ENCODE data around the gene MRPL39. TPM values are rescaled to one million over a fixed set of nuclear protein-coding genes. Genes with fewer than 3 reads are reported as not detected.

The MRPL39 gene
- total RNA-seq, 4 donors from 2014 or later, result 10.3 to 55.1 (median 21.6) TPM

- no peak for DNase-seq
- H3K27me3 ChIP-seq, result no peaks in the 10 kb centered on the region
- H3K9me3 ChIP-seq, result no peaks in the 10 kb centered on the region
- no peaks in the 10 kb centered on the region for H3K4me1 ChIP-seq
- H3K36me3 ChIP-seq, result no peaks in the 10 kb centered on the region
- no peak overlapping the region for H3K4me3 ChIP-seq
- TF ChIP-seq, protein P1, sequence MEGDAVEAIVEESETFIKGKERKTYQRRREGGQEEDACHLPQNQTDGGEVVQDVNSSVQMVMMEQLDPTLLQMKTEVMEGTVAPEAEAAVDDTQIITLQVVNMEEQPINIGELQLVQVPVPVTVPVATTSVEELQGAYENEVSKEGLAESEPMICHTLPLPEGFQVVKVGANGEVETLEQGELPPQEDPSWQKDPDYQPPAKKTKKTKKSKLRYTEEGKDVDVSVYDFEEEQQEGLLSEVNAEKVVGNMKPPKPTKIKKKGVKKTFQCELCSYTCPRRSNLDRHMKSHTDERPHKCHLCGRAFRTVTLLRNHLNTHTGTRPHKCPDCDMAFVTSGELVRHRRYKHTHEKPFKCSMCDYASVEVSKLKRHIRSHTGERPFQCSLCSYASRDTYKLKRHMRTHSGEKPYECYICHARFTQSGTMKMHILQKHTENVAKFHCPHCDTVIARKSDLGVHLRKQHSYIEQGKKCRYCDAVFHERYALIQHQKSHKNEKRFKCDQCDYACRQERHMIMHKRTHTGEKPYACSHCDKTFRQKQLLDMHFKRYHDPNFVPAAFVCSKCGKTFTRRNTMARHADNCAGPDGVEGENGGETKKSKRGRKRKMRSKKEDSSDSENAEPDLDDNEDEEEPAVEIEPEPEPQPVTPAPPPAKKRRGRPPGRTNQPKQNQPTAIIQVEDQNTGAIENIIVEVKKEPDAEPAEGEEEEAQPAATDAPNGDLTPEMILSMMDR (IDR thresholded peaks at IDR 0.05), result no peak
- no peak overlapping the region for H3K27ac ChIP-seq
- intact Hi-C loops (cut with DNase I; ENCODE audit: low total_unique reads), result no loop called here
Observed at GRCh38 chr21:25579226-25580013, 27.9 kb downstream of the MRPL39 start.

- H3K4me3 ChIP-seq, result no peak overlapping the region
- no peak overlapping the region for H3K27ac ChIP-seq
- H3K4me1 ChIP-seq, result no peaks in the 10 kb centered on the region
- no peaks in the 10 kb centered on the region for H3K36me3 ChIP-seq
- intact Hi-C loops (cut with DNase I; ENCODE audit: low total_unique reads), result no loop called here
- no peaks in the 10 kb centered on the region for H3K9me3 ChIP-seq
- no peak for TF ChIP-seq POLR2A (IDR thresholded peaks at IDR 0.05)
- TF ChIP-seq, protein P1 (IDR thresholded peaks at IDR 0.05), result no peak
- no peak for DNase-seq
- no peaks in the 10 kb centered on the region for H3K27me3 ChIP-seq
Observed at GRCh38 chr21:25578056-25578961, 29.0 kb downstream of the MRPL39 start.

DNA sequence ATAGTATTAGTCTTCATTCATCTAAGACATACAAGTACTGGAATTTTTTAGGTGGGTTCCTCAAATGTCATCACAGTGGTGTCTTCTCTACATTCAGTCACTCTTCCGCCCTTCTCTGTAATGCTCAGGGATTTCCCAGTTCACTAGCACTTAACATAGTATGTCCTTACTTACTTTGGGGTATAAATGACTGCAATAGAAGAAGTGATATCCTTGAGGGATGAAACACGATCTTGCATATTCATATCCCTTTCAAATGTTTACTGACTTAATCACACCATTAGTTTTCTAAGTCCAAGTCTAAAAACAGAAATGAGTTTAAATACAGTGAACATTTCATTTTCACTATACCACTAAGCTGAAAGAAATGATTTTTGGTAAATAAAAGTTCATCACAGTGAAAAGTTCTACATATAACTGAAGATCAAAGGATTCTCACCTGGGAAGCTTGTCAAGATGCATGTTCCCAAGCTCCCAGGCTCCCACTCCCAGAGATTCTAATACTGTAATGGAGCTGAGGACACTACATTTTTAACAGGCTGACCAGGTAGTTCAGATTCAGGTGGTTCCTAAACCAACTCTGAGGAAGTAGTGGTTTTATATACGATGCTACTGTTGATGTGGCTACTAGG lies 29.7 kb downstream of the MRPL39 start:
- intact Hi-C loops (cut with DNase I; ENCODE audit: low total_unique reads), result no loop called here
- Histone ChIP-seq H3K27ac (no peak overlapping the region), H3K9me3 (no peaks in the 10 kb centered on the region), H3K4me3 (no peak overlapping the region), H3K4me1 (no peaks in the 10 kb centered on the region), H3K27me3 (no peaks in the 10 kb centered on the region), H3K36me3 (no peaks in the 10 kb centered on the region)
- no peak for DNase-seq
- TF ChIP-seq, protein P1 (IDR thresholded peaks at IDR 0.05), result no peak
- no peak for TF ChIP-seq POLR2A (IDR thresholded peaks at IDR 0.05)

DNA sequence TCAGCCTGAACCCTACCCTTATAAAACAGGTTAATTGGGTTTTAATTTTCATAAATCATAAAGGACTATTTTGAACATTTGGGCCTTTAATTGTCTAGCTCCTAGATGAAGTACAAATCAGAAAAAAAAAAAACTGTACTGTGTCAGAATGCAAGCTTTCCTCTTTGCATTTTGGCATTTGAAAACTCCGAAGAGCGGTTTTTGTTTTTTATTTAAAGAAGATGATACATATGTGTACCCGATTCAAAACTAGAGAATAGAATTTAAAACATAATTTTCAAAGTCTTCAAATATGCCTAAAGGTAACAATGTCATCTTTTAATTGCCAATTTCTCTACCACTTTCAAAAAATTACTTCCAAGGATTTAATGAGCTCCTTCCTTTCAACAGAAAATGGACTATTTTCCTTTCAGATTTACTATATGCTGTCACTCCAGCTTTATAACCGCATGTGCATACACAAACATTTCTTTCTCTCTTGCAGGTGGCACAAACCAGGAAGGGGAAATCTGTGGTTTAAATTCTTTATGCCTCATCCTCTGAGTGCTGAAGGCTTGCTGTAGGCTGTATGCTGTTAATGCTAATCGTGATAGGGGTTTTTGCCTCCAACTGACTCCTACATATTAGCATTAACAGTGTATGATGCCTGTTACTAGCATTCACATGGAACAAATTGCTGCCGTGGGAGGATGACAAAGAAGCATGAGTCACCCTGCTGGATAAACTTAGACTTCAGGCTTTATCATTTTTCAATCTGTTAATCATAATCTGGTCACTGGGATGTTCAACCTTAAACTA lies 33.7 kb downstream of the MRPL39 start:
- TF ChIP-seq, protein P1 (IDR thresholded peaks at IDR 0.05), result no peak
- TF ChIP-seq POLR2A (IDR thresholded peaks at IDR 0.05), result no peak

More for the DNA sequence above, 33.7 kb downstream of the MRPL39 start:
- DNase-seq, result no peak
- H3K36me3 ChIP-seq, result no peaks in the 10 kb centered on the region
- no peaks in the 10 kb centered on the region for H3K4me1 ChIP-seq
- H3K27me3 ChIP-seq, result no peaks in the 10 kb centered on the region
- intact Hi-C loops (cut with DNase I; ENCODE audit: low total_unique reads), result no loop called here
- H3K4me3 ChIP-seq, result no peak overlapping the region
- H3K27ac ChIP-seq, result no peak overlapping the region
- H3K9me3 ChIP-seq, result no peaks in the 10 kb centered on the region

All from uterus (tissue), 4 donors.